SU-DHL-6 (cell line): ENCODE measurements around the gene LYPD6.

ENCODE experiments used
- H2AFZ ChIP-seq: fragments of 200-600 bp; sonication (generic); 2 replicates; pipeline ENCODE4 v1.6.1; 2014; ENCODE audit warnings: low read depth, mild to moderate bottlenecking, moderate library complexity, mixed read lengths, antibody characterized with exemption, low read length; ENCODE audit not compliant: severe bottlenecking
- H3F3A ChIP-seq: fragments of 200-600 bp; shearing (Covaris generic); 2 replicates; pipeline ENCODE4 v1.6.0; 2016; ENCODE audit warnings: antibody characterized with exemption, mild to moderate bottlenecking; ENCODE audit not compliant: insufficient read depth
- H3K27ac ChIP-seq: fragments of 200-600 bp; sonication (generic); 2 replicates; pipeline ENCODE4 v1.5.1; 2016; ENCODE audit warnings: low read depth, mild to moderate bottlenecking, low read length, moderate library complexity, mixed read lengths
- H3K27me3 ChIP-seq: fragments of 200-600 bp; sonication (generic), shearing (Covaris generic); 2 replicates; pipeline ENCODE4 v1.6.0; 2014; ENCODE audit warnings: mild to moderate bottlenecking, low read length
- H3K36me3 ChIP-seq: fragments of 200-600 bp; sonication (generic); 2 replicates; pipeline ENCODE4 v1.6.1; 2014; ENCODE audit warnings: mild to moderate bottlenecking, low read length, mixed read lengths
- H3K4me2 ChIP-seq: fragments of 300-600, 200-600 bp; shearing (Covaris generic), sonication (generic); 2 replicates; pipeline ENCODE4 v1.6.0; 2014; ENCODE audit warnings: low read length, low read depth, mild to moderate bottlenecking; ENCODE audit not compliant: poor library complexity, severe bottlenecking
- H3K4me3 ChIP-seq: fragments of 200-600 bp; sonication (generic); 2 replicates; pipeline ENCODE4 v1.5.1; 2014; ENCODE audit warnings: antibody characterized with exemption, low read length, mild to moderate bottlenecking, mixed read lengths; ENCODE audit not compliant: insufficient read depth, poor library complexity, severe bottlenecking
- H3K79me2 ChIP-seq: fragments of 200-600 bp; sonication (generic); 2 replicates; pipeline ENCODE4 v1.6.1; 2014; ENCODE audit warnings: mild to moderate bottlenecking, low read length, moderate library complexity; ENCODE audit not compliant: insufficient read depth
- H3K9ac ChIP-seq: fragments of 200-600 bp; sonication (generic); 2 replicates; pipeline ENCODE4 v1.7.0; 2014; ENCODE audit warnings: mild to moderate bottlenecking, low read length
- H3K9me2 ChIP-seq: fragments of 200-600 bp; sonication (generic); replicated peaks from 2 replicates; pipeline ENCODE4 v1.6.1; 2014; ENCODE audit warnings: low read length; ENCODE audit not compliant: insufficient read depth
- H3K9me3 ChIP-seq: fragments of 200-600 bp; sonication (generic); 2 replicates; pipeline ENCODE4 v1.6.1; 2014; ENCODE audit warnings: low read length, mixed read lengths; ENCODE audit not compliant: insufficient read depth
- H4K20me1 ChIP-seq: fragments of 200-600 bp; sonication (generic); 2 replicates; pipeline ENCODE4 v1.6.1; 2014; ENCODE audit warnings: low read depth, mild to moderate bottlenecking, antibody characterized with exemption, low read length, moderate library complexity, mixed read lengths
- CTCF ChIP-seq: fragments of 200-600 bp; sonication (generic); IDR thresholded peaks from one replicate; pipeline ENCODE4 v1.5.1; 2017; ENCODE audit warnings: antibody characterized with exemption, mild to moderate bottlenecking, low read length, moderate library complexity; ENCODE audit not compliant: insufficient read depth, poor library complexity, severe bottlenecking
- EZH2phosphoT487 ChIP-seq: fragments of 200-600 bp; sonication (generic), shearing (Covaris generic); conservative IDR thresholded peaks from 2 replicates; pipeline ENCODE4 v1.6.1; 2018; ENCODE audit warnings: mild to moderate bottlenecking, antibody characterized with exemption, low read length, moderate library complexity, mixed read lengths

LYPD6 gene

GRCh38 chr2:149451417-149452165 lies 121.2 kb downstream of the LYPD6 start:
- H4K20me1 ChIP-seq = no peaks in the 10 kb centered on the region
- H3K9ac ChIP-seq = no peak overlapping the region
- no peak overlapping the region for H3K4me2 ChIP-seq
- H3K4me3 ChIP-seq = no peak overlapping the region
- no peaks in the 10 kb centered on the region for H3K9me3 ChIP-seq
- no peaks in the 10 kb centered on the region for H3K36me3 ChIP-seq
- H3F3A ChIP-seq = no peaks in the 10 kb centered on the region
- TF ChIP-seq EZH2phosphoT487 (no peak), CTCF (no peak)
- no peaks in the 10 kb centered on the region for H3K27me3 ChIP-seq
- no peak overlapping the region for H3K27ac ChIP-seq
- no peaks in the 10 kb centered on the region for H3K79me2 ChIP-seq
- H2AFZ ChIP-seq = no peak overlapping the region
- no peaks in the 10 kb centered on the region for H3K9me2 ChIP-seq

- Histone ChIP-seq H3K4me2 (no peak overlapping the region), H3K27ac (no peak overlapping the region), H3F3A (no peaks in the 10 kb centered on the region), H3K9me3 (no peaks in the 10 kb centered on the region), H4K20me1 (no peaks in the 10 kb centered on the region), H3K9me2 (no peaks in the 10 kb centered on the region), H3K4me3 (no peak overlapping the region), H3K79me2 (no peaks in the 10 kb centered on the region), H3K36me3 (no peaks in the 10 kb centered on the region), H3K27me3 (no peaks in the 10 kb centered on the region), H3K9ac (no peak overlapping the region), H2AFZ (no peak overlapping the region)
- no peak for TF ChIP-seq CTCF
- no peak for TF ChIP-seq EZH2phosphoT487
These were observed 125.9 kb downstream of the LYPD6 start for GRCh38 chr2:149456285-149456684.

GRCh38 chr2:149458502-149458901 lies 128.1 kb downstream of the LYPD6 start:
- no peak overlapping the region for H2AFZ ChIP-seq

More at GRCh38 chr2:149458502-149458901, 128.1 kb downstream of the LYPD6 start:
- H3K9ac ChIP-seq = no peak overlapping the region
- no peaks in the 10 kb centered on the region for H3F3A ChIP-seq
- no peaks in the 10 kb centered on the region for H4K20me1 ChIP-seq
- no peak for TF ChIP-seq CTCF
- TF ChIP-seq EZH2phosphoT487 = no peak
- H3K79me2 ChIP-seq = no peaks in the 10 kb centered on the region
- H3K27me3 ChIP-seq = no peaks in the 10 kb centered on the region
- no peaks in the 10 kb centered on the region for H3K36me3 ChIP-seq
- H3K27ac ChIP-seq = no peak overlapping the region
- H3K9me3 ChIP-seq = peaks cover 4% of the 10 kb centered on the region; the same call in 1 of the 2 replicates
- no peak overlapping the region for H3K4me3 ChIP-seq
- H3K9me2 ChIP-seq = no peaks in the 10 kb centered on the region
- H3K4me2 ChIP-seq = no peak overlapping the region
